ENCODE data around the gene ELL2.
"Not testable (repeated sequence)": the region's sequence is repeated elsewhere in the genome, so short reads cannot be mapped to it uniquely, and the experiment has no call there.

- not testable (repeated sequence) for TF ChIP-seq CREB1 (IDR thresholded peaks at IDR 0.05); CREB1 (CRISPR knock-in tag; IDR thresholded peaks at IDR 0.05); CHD7 (IDR thresholded peaks at IDR 0.05; ENCODE audit: low read depth, low read length); TBP (optimal IDR thresholded peaks at IDR 0.05; ENCODE audit: low read depth, low read length); TCF7L2 (IDR thresholded peaks at IDR 0.05; ENCODE audit: low read depth, low read length); SMARCC2 (IDR thresholded peaks at IDR 0.05; ENCODE audit: low read depth); ZKSCAN1 (IDR thresholded peaks at IDR 0.05; ENCODE audit: low read depth, low read length); PATZ1 (CRISPR knock-in tag; IDR thresholded peaks at IDR 0.05; ENCODE audit: borderline replicate concordance); ATF1 (CRISPR knock-in tag; IDR thresholded peaks at IDR 0.05); ATF1 (tag; IDR thresholded peaks at IDR 0.05); ELF1 (tag; IDR thresholded peaks at IDR 0.05); ZNF282 (CRISPR knock-in tag; IDR thresholded peaks at IDR 0.05); NCOA1 (IDR thresholded peaks at IDR 0.05; ENCODE audit: low read depth); HMGXB4 (CRISPR knock-in tag; IDR thresholded peaks at IDR 0.05); CTCF (IDR thresholded peaks at IDR 0.05 in 2 of 3, conservative IDR thresholded peaks at IDR 0.05 in 1 of 3; ENCODE audit: insufficient read depth in 2 of 3, low read depth in 1 of 3, low read length in 3 of 3)
Measured at GRCh38 chr5:95869173-95869855, 92.3 kb downstream of the ELL2 start.

Measured in K562 (cell line).